Measurements from ENCODE around the gene ZMIZ2.

DNA sequence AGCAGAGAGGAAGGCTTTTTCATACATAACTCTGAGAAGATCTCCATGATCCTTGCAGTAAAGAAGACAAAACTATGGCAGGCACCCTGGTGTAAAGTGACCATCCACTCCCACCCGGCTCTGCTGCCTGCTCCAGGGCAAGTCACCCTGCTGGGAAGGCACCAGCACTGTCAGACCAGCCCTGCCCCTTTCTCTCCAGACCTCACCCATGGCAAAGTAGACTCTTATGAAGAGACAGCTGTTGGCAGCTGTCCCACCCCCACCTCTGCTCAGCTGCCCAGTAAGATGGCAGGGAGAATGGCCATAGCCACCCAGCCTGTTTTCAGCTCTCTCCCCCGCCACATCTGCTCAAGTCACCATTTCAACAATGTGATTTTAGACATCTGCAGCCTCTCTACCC lies 8.6 kb upstream of the ZMIZ2 start:
- TF ChIP-seq CTCF (IDR thresholded peaks at IDR 0.05 in 2 of 3, conservative IDR thresholded peaks at IDR 0.05 in 1 of 3; ENCODE audit: borderline replicate concordance in 1 of 3, insufficient read depth in 1 of 3, low read depth in 2 of 3, low read length in 2 of 3), result no peak
- no peak for TF ChIP-seq RAD21 (IDR thresholded peaks at IDR 0.05; ENCODE audit: low read depth)
- TF ChIP-seq JUND (IDR thresholded peaks at IDR 0.05), result no peak
- no peak for TF ChIP-seq EZH2 (IDR thresholded peaks at IDR 0.05)
- TF ChIP-seq EZH2phosphoT487 (IDR thresholded peaks at IDR 0.05; ENCODE audit: borderline replicate concordance), result no peak

All from HCT116 (cell line).